ENCODE measurements around the gene AVPR2. TPM values are rescaled to one million over a fixed set of nuclear protein-coding genes. Genes with fewer than 3 reads are reported as not detected.

Gene AVPR2
- total and polyA plus RNA-seq, 10 of the 15 experiments (the other 5 are each of a cell fraction or from before 2014, with no cell fraction given), result 0.12 to 0.37 TPM; not detected in 8

DNA sequence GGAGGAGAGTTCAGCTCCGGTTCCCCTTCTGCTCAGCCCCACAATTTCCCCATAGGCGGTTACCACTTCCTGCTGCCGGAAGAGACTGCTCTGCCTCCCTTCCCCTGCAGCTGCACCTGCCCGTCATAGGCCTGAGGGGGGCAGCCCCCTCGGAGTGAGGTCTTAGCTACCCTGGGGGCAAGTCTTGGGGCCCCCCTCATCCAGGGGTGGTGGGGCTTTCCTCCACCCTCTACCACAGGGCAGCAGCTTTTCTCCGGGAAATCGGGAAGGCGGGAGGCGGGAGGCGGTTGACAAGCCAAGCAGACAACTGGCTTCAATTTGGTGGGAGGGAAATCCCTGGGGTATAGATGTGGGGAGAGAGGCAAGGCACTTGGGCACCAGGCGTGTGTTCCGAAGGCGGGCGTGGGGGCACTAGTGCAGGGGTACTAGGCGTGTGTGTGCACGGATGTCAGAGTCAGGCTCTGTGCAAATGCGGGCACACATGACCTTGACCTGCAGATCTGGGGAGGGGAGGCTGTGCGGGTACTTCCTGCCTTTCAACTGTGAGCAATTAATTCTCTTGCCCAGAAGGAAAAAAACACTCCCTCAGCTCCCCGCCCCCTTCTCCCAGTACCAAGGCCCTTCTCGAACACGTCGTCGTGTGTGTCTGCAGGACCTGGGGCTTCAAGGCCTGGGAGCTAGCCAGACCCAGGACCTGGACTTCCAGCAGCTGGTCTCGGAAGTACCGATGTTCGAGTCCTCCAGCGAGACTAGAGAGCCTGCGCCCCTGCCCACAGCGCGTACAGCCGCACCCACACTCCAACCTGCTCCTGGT lies 22.6 kb downstream of the AVPR2 start (continued):
- TF ChIP-seq, protein P1, sequence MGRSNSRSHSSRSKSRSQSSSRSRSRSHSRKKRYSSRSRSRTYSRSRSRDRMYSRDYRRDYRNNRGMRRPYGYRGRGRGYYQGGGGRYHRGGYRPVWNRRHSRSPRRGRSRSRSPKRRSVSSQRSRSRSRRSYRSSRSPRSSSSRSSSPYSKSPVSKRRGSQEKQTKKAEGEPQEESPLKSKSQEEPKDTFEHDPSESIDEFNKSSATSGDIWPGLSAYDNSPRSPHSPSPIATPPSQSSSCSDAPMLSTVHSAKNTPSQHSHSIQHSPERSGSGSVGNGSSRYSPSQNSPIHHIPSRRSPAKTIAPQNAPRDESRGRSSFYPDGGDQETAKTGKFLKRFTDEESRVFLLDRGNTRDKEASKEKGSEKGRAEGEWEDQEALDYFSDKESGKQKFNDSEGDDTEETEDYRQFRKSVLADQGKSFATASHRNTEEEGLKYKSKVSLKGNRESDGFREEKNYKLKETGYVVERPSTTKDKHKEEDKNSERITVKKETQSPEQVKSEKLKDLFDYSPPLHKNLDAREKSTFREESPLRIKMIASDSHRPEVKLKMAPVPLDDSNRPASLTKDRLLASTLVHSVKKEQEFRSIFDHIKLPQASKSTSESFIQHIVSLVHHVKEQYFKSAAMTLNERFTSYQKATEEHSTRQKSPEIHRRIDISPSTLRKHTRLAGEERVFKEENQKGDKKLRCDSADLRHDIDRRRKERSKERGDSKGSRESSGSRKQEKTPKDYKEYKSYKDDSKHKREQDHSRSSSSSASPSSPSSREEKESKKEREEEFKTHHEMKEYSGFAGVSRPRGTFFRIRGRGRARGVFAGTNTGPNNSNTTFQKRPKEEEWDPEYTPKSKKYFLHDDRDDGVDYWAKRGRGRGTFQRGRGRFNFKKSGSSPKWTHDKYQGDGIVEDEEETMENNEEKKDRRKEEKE (IDR thresholded peaks at IDR 0.05), result no peak
- peak; percentile 59; the same call in 1 of the 2 replicates for TF ChIP-seq TBL1XR1 (IDR thresholded peaks at IDR 0.05; ENCODE audit: low read depth, low read length)
- no peak for TF ChIP-seq CREB1 (IDR thresholded peaks at IDR 0.05; ENCODE audit: low read depth)
- TF ChIP-seq, protein P2, sequence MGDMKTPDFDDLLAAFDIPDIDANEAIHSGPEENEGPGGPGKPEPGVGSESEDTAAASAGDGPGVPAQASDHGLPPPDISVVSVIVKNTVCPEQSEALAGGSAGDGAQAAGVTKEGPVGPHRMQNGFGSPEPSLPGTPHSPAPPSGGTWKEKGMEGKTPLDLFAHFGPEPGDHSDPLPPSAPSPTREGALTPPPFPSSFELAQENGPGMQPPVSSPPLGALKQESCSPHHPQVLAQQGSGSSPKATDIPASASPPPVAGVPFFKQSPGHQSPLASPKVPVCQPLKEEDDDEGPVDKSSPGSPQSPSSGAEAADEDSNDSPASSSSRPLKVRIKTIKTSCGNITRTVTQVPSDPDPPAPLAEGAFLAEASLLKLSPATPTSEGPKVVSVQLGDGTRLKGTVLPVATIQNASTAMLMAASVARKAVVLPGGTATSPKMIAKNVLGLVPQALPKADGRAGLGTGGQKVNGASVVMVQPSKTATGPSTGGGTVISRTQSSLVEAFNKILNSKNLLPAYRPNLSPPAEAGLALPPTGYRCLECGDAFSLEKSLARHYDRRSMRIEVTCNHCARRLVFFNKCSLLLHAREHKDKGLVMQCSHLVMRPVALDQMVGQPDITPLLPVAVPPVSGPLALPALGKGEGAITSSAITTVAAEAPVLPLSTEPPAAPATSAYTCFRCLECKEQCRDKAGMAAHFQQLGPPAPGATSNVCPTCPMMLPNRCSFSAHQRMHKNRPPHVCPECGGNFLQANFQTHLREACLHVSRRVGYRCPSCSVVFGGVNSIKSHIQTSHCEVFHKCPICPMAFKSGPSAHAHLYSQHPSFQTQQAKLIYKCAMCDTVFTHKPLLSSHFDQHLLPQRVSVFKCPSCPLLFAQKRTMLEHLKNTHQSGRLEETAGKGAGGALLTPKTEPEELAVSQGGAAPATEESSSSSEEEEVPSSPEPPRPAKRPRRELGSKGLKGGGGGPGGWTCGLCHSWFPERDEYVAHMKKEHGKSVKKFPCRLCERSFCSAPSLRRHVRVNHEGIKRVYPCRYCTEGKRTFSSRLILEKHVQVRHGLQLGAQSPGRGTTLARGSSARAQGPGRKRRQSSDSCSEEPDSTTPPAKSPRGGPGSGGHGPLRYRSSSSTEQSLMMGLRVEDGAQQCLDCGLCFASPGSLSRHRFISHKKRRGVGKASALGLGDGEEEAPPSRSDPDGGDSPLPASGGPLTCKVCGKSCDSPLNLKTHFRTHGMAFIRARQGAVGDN (IDR thresholded peaks at IDR 0.05), result peak; percentile 38; the same call in 1 of the 2 replicates
- 0 out of 2 replicates have a peak, but pooled peaks have one; percentile 46 for TF ChIP-seq CHD2 (IDR thresholded peaks at IDR 0.05; ENCODE audit: borderline replicate concordance, low read depth, low read length)
- peak; percentile 92 for TF ChIP-seq TCF12 (IDR thresholded peaks at IDR 0.05; ENCODE audit: low read depth, low read length)
- peak in 1 of 3 experiments; percentile 14; a peak in 1 of 6 replicates for TF ChIP-seq CTCF (IDR thresholded peaks at IDR 0.05 in 2 of 3, conservative IDR thresholded peaks at IDR 0.05 in 1 of 3; ENCODE audit: control insufficient read depth in 2 of 3, extremely low read depth in 1 of 3, insufficient read depth in 1 of 3, low read depth in 3 of 3, low read length in 3 of 3)
- peak in 1 of 2 experiments; percentile 39; a peak in 2 of 4 replicates for TF ChIP-seq BHLHE40 (IDR thresholded peaks at IDR 0.05; ENCODE audit: borderline replicate concordance in 1 of 2, low read depth in 2 of 2, low read length in 1 of 2)
- TF ChIP-seq, protein P3, sequence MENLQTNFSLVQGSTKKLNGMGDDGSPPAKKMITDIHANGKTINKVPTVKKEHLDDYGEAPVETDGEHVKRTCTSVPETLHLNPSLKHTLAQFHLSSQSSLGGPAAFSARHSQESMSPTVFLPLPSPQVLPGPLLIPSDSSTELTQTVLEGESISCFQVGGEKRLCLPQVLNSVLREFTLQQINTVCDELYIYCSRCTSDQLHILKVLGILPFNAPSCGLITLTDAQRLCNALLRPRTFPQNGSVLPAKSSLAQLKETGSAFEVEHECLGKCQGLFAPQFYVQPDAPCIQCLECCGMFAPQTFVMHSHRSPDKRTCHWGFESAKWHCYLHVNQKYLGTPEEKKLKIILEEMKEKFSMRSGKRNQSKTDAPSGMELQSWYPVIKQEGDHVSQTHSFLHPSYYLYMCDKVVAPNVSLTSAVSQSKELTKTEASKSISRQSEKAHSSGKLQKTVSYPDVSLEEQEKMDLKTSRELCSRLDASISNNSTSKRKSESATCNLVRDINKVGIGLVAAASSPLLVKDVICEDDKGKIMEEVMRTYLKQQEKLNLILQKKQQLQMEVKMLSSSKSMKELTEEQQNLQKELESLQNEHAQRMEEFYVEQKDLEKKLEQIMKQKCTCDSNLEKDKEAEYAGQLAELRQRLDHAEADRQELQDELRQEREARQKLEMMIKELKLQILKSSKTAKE (IDR thresholded peaks at IDR 0.05; ENCODE audit: low read depth, poor library complexity, severe bottlenecking), result peak; percentile 26
- peak; percentile 53; the same call in 1 of the 2 replicates for TF ChIP-seq EED (IDR thresholded peaks at IDR 0.05; ENCODE audit: low read depth)
- no peak for TF ChIP-seq NFYA (IDR thresholded peaks at IDR 0.05; ENCODE audit: borderline replicate concordance, low read depth, low read length)
- TF ChIP-seq BRCA1 (IDR thresholded peaks at IDR 0.05; ENCODE audit: low read depth, low read length), result no peak
- TF ChIP-seq ZNF274 (IDR thresholded peaks at IDR 0.05; ENCODE audit: insufficient read depth, insufficient read length), result no peak
- 0 out of 2 replicates have a peak, but pooled peaks have one; percentile 43 for TF ChIP-seq HDGF (IDR thresholded peaks at IDR 0.05)
- peak; percentile 15; the same call in 1 of the 2 replicates for TF ChIP-seq MTA2 (IDR thresholded peaks at IDR 0.05; ENCODE audit: low read depth)
- TF ChIP-seq TAF1 (IDR thresholded peaks at IDR 0.05; ENCODE audit: borderline replicate concordance, low read depth, low read length), result 0 out of 2 replicates have a peak, but pooled peaks have one; percentile 50
- TF ChIP-seq BACH1 (IDR thresholded peaks at IDR 0.05; ENCODE audit: borderline replicate concordance), result 0 out of 2 replicates have a peak, but pooled peaks have one; percentile 15
